Trophoblast cell (in vitro differentiated cells and primary cell): ENCODE results near the gene STRA6.
A peak's percentile ranks its signal among the peaks of the same experiment; 100 is the strongest.

Experiments
- DNase-seq, 2 donors: peaks; one replicate each; pipeline ENCODE4 v3.0.0-alpha.2; 2016
- H2AFZ ChIP-seq: 2 replicates; pipeline ENCODE4 v1.6.1; 2013; ENCODE audit warnings: low read length, moderate library complexity, mild to moderate bottlenecking; ENCODE audit not compliant: insufficient read depth, poor library complexity
- H2AK5ac ChIP-seq: 2 replicates; pipeline ENCODE4 v1.6.1; 2013; ENCODE audit warnings: mild to moderate bottlenecking, low read length
- H2BK120ac ChIP-seq: 2 replicates; pipeline ENCODE4 v1.6.1; 2013; ENCODE audit warnings: low read length, mild to moderate bottlenecking, moderate library complexity; ENCODE audit not compliant: insufficient read depth, poor library complexity
- H2BK12ac ChIP-seq: 2 replicates; pipeline ENCODE4 v1.6.1; 2013; ENCODE audit warnings: mild to moderate bottlenecking, low read length, moderate library complexity
- H2BK5ac ChIP-seq: 2 replicates; pipeline ENCODE4 v1.6.1; 2013; ENCODE audit warnings: low read length, low read depth, moderate library complexity, mild to moderate bottlenecking; ENCODE audit not compliant: poor library complexity
- H3K14ac ChIP-seq: 2 replicates; pipeline ENCODE4 v1.6.1; 2013; ENCODE audit warnings: mild to moderate bottlenecking, low read length
- H3K18ac ChIP-seq: 2 replicates; pipeline ENCODE4 v1.6.1; 2013; ENCODE audit warnings: mild to moderate bottlenecking, low read length
- H3K23ac ChIP-seq: 2 replicates; pipeline ENCODE4 v1.6.1; 2013; ENCODE audit warnings: low read length
- H3K27ac ChIP-seq: 2 replicates; pipeline ENCODE4 v1.5.1; 2013; ENCODE audit warnings: low read depth, mild to moderate bottlenecking, inconsistent platforms, low read length, moderate library complexity
- H3K27me3 ChIP-seq: 2 replicates; pipeline ENCODE4 v1.6.1; 2013; ENCODE audit warnings: inconsistent platforms, mild to moderate bottlenecking, low read length, moderate library complexity; ENCODE audit not compliant: insufficient read depth
- H3K36me3 ChIP-seq, 2 experiments: 1 replicate in 1 of 2; 2 replicates in 1 of 2; pipeline ENCODE4 v1.6.1; 2013; ENCODE audit warnings: low read length in 2 of 2, mild to moderate bottlenecking in 2 of 2, moderate library complexity in 1 of 2; ENCODE audit not compliant: insufficient read depth in 2 of 2, control insufficient read depth in 1 of 2
- H3K4ac ChIP-seq: 2 replicates; pipeline ENCODE4 v1.6.1; 2013; ENCODE audit warnings: low read depth, mild to moderate bottlenecking, low read length, moderate library complexity
- H3K4me1 ChIP-seq, 2 experiments: 1 replicate in 1 of 2; 2 replicates in 1 of 2; pipeline ENCODE4 v1.6.1; 2013; ENCODE audit warnings: low read length in 2 of 2, mild to moderate bottlenecking in 2 of 2, moderate library complexity in 1 of 2; ENCODE audit not compliant: insufficient read depth in 2 of 2, control insufficient read depth in 1 of 2
- H3K4me2 ChIP-seq: 2 replicates; pipeline ENCODE4 v1.6.1; 2013; ENCODE audit warnings: inconsistent platforms, mild to moderate bottlenecking, low read length, moderate library complexity
- H3K4me3 ChIP-seq: 2 replicates; pipeline ENCODE4 v1.5.1; 2013; ENCODE audit warnings: mild to moderate bottlenecking, low read depth, low read length, inconsistent platforms
- H3K79me1 ChIP-seq: one replicate; pipeline ENCODE4 v1.6.1; 2013; ENCODE audit warnings: low read length
- H3K79me2 ChIP-seq: 2 replicates; pipeline ENCODE4 v1.6.1; 2013; ENCODE audit warnings: low read length, mild to moderate bottlenecking; ENCODE audit not compliant: control insufficient read depth, insufficient read depth, poor library complexity
- H3K9ac ChIP-seq: 2 replicates; pipeline ENCODE4 v1.6.1; 2013; ENCODE audit warnings: mild to moderate bottlenecking, low read length
- H3K9me3 ChIP-seq: 2 replicates; pipeline ENCODE4 v1.6.1; 2013; ENCODE audit warnings: low read depth, mild to moderate bottlenecking, control low read depth, inconsistent platforms, low read length; ENCODE audit not compliant: insufficient read depth
- H4K12ac ChIP-seq: 2 replicates; pipeline ENCODE4 v1.6.1; 2013; ENCODE audit warnings: low read depth, mild to moderate bottlenecking, low read length, moderate library complexity
- H4K8ac ChIP-seq: 2 replicates; pipeline ENCODE4 v1.6.1; 2013; ENCODE audit warnings: low read depth, mild to moderate bottlenecking, low read length, moderate library complexity
- H4K91ac ChIP-seq: one replicate; pipeline ENCODE4 v1.6.1; 2013; ENCODE audit warnings: low read depth, mild to moderate bottlenecking, low read length, moderate library complexity
- WGBS: extraction: QIAGEN DNeasy Blood & Tissue Kit; methylation state at CpG from one replicate; pipeline ENCODE4 v1.1.7; 2013; ENCODE audit warnings: missing lambda C conversion rate; ENCODE audit not compliant: insufficient read length, insufficient coverage; ENCODE audit errors: extremely low coverage; 5-methylcytosine and 5-hydroxymethylcytosine counted together

The STRA6 gene

DNA sequence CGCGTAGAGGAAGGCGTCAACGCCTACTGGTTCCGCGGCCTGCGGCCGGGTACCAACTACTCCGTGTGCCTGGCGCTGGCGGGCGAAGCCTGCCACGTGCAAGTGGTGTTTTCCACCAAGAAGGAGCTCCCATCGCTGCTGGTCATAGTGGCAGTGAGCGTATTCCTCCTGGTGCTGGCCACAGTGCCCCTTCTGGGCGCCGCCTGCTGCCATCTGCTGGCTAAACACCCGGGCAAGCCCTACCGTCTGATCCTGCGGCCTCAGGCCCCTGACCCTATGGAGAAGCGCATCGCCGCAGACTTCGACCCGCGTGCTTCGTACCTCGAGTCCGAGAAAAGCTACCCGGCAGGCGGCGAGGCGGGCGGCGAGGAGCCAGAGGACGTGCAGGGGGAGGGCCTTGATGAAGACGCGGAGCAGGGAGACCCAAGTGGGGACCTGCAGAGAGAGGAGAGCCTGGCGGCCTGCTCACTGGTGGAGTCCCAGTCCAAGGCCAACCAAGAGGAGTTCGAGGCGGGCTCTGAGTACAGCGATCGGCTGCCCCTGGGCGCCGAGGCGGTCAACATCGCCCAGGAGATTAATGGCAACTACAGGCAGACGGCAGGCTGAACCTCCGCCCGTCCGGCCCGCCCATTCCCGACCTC lies 68.1 kb downstream of the STRA6 start:
- Histone ChIP-seq H4K12ac (no peak overlapping the region), H3K18ac (no peak overlapping the region), H3K27ac (no peak overlapping the region), H3K36me3 (no peaks in the 10 kb centered on the region), H3K4ac (no peak overlapping the region), H3K4me3 (no peak overlapping the region), H2BK120ac (no peak overlapping the region), H2BK12ac (no peak overlapping the region), H3K23ac (no peak overlapping the region), H3K9ac (no peak overlapping the region), H3K4me1 (peaks cover 6 to 13% of the 10 kb centered on the region in 2 experiments), H2AFZ (no peak overlapping the region), H3K27me3 (peaks cover 70% of the 10 kb centered on the region), H3K9me3 (peaks cover 35% of the 10 kb centered on the region), H4K8ac (no peak overlapping the region), H2BK5ac (no peak overlapping the region), H3K14ac (no peak overlapping the region), H3K4me2 (peak overlapping the region; percentile 9), H2AK5ac (no peak overlapping the region), H3K79me2 (no peaks in the 10 kb centered on the region), H3K79me1 (no peaks in the 10 kb centered on the region), H4K91ac (no peak overlapping the region)
- no CpG with 5 or more reads among the region's 53 CpGs for WGBS
- DNase-seq, result peak; percentile 9 to 45

DNA sequence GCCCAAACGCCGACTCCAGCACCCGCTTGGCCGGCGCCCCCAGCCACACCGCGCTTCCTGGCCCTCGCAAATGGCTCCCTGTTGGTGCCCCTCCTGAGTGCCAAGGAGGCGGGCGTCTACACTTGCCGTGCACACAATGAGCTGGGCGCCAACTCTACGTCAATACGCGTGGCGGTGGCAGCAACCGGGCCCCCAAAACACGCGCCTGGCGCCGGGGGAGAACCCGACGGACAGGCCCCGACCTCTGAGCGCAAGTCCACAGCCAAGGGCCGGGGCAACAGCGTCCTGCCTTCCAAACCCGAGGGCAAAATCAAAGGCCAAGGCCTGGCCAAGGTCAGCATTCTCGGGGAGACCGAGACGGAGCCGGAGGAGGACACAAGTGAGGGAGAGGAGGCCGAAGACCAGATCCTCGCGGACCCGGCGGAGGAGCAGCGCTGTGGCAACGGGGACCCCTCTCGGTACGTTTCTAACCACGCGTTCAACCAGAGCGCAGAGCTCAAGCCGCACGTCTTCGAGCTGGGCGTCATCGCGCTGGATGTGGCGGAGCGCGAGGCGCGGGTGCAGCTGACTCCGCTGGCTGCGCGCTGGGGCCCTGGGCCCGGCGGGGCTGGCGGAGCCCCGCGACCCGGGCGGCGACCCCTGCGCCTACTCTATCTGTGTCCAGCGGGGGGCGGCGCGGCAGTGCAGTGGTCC lies 68.7 kb downstream of the STRA6 start:
- Histone ChIP-seq H2BK12ac (no peak overlapping the region), H3K9me3 (peaks cover 35% of the 10 kb centered on the region), H4K8ac (no peak overlapping the region), H3K4me1 (peaks cover 4 to 12% of the 10 kb centered on the region in 2 experiments), H3K4ac (no peak overlapping the region), H2AK5ac (no peak overlapping the region), H3K27ac (no peak overlapping the region), H3K18ac (no peak overlapping the region), H3K9ac (no peak overlapping the region), H3K27me3 (peaks cover 76% of the 10 kb centered on the region), H2AFZ (no peak overlapping the region), H2BK120ac (no peak overlapping the region), H4K91ac (no peak overlapping the region), H3K36me3 (no peaks in the 10 kb centered on the region), H3K4me2 (no peak overlapping the region), H3K4me3 (no peak overlapping the region), H3K23ac (no peak overlapping the region), H2BK5ac (no peak overlapping the region), H4K12ac (no peak overlapping the region), H3K79me1 (no peaks in the 10 kb centered on the region), H3K14ac (no peak overlapping the region), H3K79me2 (no peaks in the 10 kb centered on the region)
- no CpG with 5 or more reads among the region's 71 CpGs for WGBS
- DNase-seq, result no peak

- no peak overlapping the region for H4K12ac ChIP-seq
- H2BK5ac ChIP-seq, result no peak overlapping the region
- no peaks in the 10 kb centered on the region for H3K79me1 ChIP-seq
- H2BK120ac ChIP-seq, result no peak overlapping the region
- no peak overlapping the region for H3K23ac ChIP-seq
- peaks cover 4 to 15% of the 10 kb centered on the region in 2 experiments for H3K4me1 ChIP-seq
- no peak overlapping the region for H3K14ac ChIP-seq
- peaks cover 35% of the 10 kb centered on the region for H3K9me3 ChIP-seq
- H3K9ac ChIP-seq, result no peak overlapping the region
- no peak overlapping the region for H4K91ac ChIP-seq
- no peak overlapping the region for H2AK5ac ChIP-seq
- no peak overlapping the region for H2AFZ ChIP-seq
- H3K36me3 ChIP-seq, result no peaks in the 10 kb centered on the region
- WGBS, result no CpG with 5 or more reads among the region's 90 CpGs
- peaks cover 85% of the 10 kb centered on the region for H3K27me3 ChIP-seq
- no peak for DNase-seq
- no peak overlapping the region for H3K18ac ChIP-seq
- no peak overlapping the region for H4K8ac ChIP-seq
- peak overlapping the region; percentile 33 for H3K4me3 ChIP-seq
- H3K4ac ChIP-seq, result no peak overlapping the region
- no peaks in the 10 kb centered on the region for H3K79me2 ChIP-seq
- H3K4me2 ChIP-seq, result peak overlapping the region; percentile 8
- no peak overlapping the region for H2BK12ac ChIP-seq
- no peak overlapping the region for H3K27ac ChIP-seq
These were observed 69.6 kb downstream of the STRA6 start for GRCh38 chr15:74132681-74133651.

DNA sequence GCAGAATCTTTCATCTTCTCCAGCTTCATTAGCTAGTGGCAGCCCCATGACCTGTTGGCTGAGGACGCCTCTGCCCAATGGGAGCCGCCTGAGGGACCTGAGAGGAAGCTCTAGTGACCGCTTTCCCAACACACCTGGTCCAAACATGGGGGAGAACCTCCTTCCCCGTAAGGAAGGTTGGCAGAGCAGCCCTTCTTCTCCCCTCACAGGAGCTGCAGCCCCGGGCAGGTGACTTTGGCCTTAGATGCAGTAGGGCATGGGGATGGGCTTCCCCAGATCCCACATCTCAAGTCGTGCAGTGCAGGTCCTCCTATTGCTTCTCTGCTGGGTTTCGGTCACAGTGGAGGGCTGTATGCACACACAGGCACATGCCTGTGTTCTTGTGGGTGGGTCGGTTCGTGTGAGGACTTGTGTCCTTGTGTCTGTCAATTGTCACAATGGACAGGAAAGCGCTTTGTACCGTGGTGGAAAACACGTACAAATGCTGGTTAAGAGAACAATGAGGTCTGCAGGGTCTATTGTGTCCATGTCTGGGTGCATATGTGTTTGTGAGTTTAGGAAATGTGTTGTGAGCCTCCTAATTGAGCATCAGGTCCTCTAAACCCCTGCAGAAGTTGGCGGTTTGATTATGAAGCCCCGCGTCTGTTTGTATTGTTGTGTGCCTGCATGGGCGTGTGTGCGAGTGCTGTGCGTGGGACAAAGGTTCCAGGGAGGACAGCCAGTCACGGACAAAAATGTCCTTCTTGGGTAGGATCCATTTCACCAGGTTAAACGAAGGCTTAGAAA lies 70.8 kb downstream of the STRA6 start:
- no CpG with 5 or more reads among the region's 20 CpGs for WGBS
- H4K8ac ChIP-seq, result no peak overlapping the region
- DNase-seq, result no peak
- H3K9ac ChIP-seq, result no peak overlapping the region
- no peak overlapping the region for H4K12ac ChIP-seq
- H3K4ac ChIP-seq, result no peak overlapping the region
- no peak overlapping the region for H2AK5ac ChIP-seq
- H2BK5ac ChIP-seq, result no peak overlapping the region
- H3K9me3 ChIP-seq, result peaks cover 35% of the 10 kb centered on the region
- no peak overlapping the region for H3K4me3 ChIP-seq
- no peak overlapping the region for H2BK12ac ChIP-seq
- H3K79me1 ChIP-seq, result no peaks in the 10 kb centered on the region
- H3K18ac ChIP-seq, result no peak overlapping the region
- no peaks in the 10 kb centered on the region for H3K79me2 ChIP-seq
- no peak overlapping the region for H3K23ac ChIP-seq
- no peak overlapping the region for H4K91ac ChIP-seq
- H3K36me3 ChIP-seq, result no peaks in the 10 kb centered on the region
- no peak overlapping the region for H3K4me2 ChIP-seq
- no peak overlapping the region for H3K14ac ChIP-seq
- H2AFZ ChIP-seq, result no peak overlapping the region
- no peak overlapping the region for H3K27ac ChIP-seq
- H3K27me3 ChIP-seq, result peaks cover 81% of the 10 kb centered on the region
- no peak overlapping the region for H2BK120ac ChIP-seq
- peaks cover 4 to 17% of the 10 kb centered on the region in 2 experiments for H3K4me1 ChIP-seq
